H1 (cell line): Measurements from ENCODE around the gene AGPS. TPM values are rescaled to one million over a fixed set of nuclear protein-coding genes. Genes with fewer than 3 reads are reported as not detected.

ENCODE experiments used
- CEBPB ChIP-seq: IDR thresholded peaks from 2 replicates; pipeline ENCODE4 v1.6.1; 2012; ENCODE audit warnings: low read depth, low read length
- EZH2 ChIP-seq: fragments of 200-600 bp; sonication (generic); IDR thresholded peaks from 2 replicates; pipeline ENCODE4 v1.7.1; 2012; ENCODE audit warnings: low read depth, mild to moderate bottlenecking, moderate library complexity, low read length, inconsistent platforms; ENCODE audit not compliant: severe bottlenecking
- GTF2F1 ChIP-seq: IDR thresholded peaks from 2 replicates; pipeline ENCODE4 v1.6.1; 2012; ENCODE audit warnings: low read depth, low read length, improper control_type of control experiment, borderline replicate concordance
- TAF7 ChIP-seq: optimal IDR thresholded peaks from 2 replicates; pipeline ENCODE3; 2011; ENCODE audit warnings: low read depth, mild to moderate bottlenecking, inconsistent platforms, low read length, moderate library complexity, borderline replicate concordance
- USF2 ChIP-seq: IDR thresholded peaks from 2 replicates; pipeline ENCODE4 v1.6.1; 2011; ENCODE audit warnings: low read length, improper control_type of control experiment
- polyA plus RNA-seq, 7 experiments: library from polyadenylated mRNA; depleted of rRNA in 3 of 7; stranded (reverse) in 5 of 7; unstranded in 2 of 7; fragments of >200 nt in 5 of 7; fragments of 200-250 nt in 2 of 7; gene quantifications; 1 replicate in 5 of 7; 2 replicates in 1 of 7; 4 replicates in 1 of 7; pipeline versions ENCODE4 v1.2.1 to v1.2.3, GENCODE V29; 2011 to 2013; ENCODE audit warnings: missing spikeins in 2 of 7, mixed read lengths in 2 of 7
- total RNA-seq: library from RNA; stranded (reverse); fragmentation: NEBNext Ultra II Directional; extraction: Animal tissue kit (Norgen Biotek cat#: 25700); gene quantifications from 2 replicates; pipeline ENCODE4 v1.2.1, GENCODE V29; 2021

Gene AGPS
- total and polyA plus RNA-seq, 2 of the 8 experiments (the other 6 are each of a cell fraction or from before 2014, with no cell fraction given): 7.3 to 57.8 TPM

DNA sequence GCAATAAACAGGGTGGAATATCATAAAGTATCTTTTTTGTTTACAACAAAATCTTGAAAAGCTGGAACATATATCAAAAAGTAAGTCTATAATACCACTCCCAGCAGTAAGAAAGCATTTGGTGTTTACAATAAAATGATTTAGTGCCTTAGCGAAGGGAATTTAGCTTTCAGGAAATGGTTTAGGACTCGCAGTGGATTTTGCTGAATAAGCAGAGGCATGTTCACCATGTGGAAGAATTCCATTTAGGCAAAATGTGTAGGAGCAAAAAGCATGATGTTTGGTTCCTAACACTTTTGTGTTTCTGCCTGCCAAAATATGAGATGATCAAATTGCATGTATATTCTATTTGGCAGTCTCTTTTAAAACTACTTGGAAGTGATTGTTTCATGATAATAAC lies 163.6 kb downstream of the AGPS start (continued):
- TF ChIP-seq EZH2 (no peak), TAF7 (no peak), USF2 (no peak), GTF2F1 (no peak), CEBPB (no peak)
